IPS-18c (cell line): ENCODE results near the gene GPR162.
A peak's percentile ranks its signal among the peaks of the same experiment; 100 is the strongest.

Experiments used
- H3K4me3 ChIP-seq: 2 replicates; pipeline ENCODE4 v1.7.0; 2013; ENCODE audit warnings: low read depth, mild to moderate bottlenecking, low read length, moderate library complexity; ENCODE audit not compliant: insufficient read depth
- H3K9me3 ChIP-seq: one replicate; pipeline ENCODE4 v1.6.1; 2013; ENCODE audit warnings: mild to moderate bottlenecking, low read length, moderate library complexity; ENCODE audit not compliant: control insufficient read depth, insufficient read depth

The GPR162 gene

DNA sequence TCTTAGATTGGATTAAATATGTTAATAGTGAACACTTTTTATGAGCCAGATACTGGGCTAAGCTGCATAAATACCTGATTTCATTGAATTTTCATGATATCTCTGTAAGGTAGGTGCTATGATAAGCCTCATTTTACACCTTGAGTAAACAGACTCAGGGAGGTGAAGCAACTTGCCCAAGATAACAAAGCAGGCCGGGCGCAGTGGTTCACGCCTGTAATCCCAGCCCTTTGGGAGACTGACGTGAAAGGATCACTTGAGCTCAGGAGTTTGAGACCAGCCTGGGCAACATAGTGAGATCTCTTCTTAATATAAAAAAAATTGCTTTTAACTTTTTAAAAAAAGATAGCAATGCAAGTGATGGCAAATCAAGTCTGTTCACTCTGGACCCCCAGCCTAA lies 20.5 kb downstream of the GPR162 start:
- Histone ChIP-seq H3K9me3 (no peaks in the 10 kb centered on the region), H3K4me3 (no peak overlapping the region)

GRCh38 chr12:6843118-6843902 lies 21.7 kb downstream of the GPR162 start:
- H3K4me3 ChIP-seq = no peak overlapping the region

DNA sequence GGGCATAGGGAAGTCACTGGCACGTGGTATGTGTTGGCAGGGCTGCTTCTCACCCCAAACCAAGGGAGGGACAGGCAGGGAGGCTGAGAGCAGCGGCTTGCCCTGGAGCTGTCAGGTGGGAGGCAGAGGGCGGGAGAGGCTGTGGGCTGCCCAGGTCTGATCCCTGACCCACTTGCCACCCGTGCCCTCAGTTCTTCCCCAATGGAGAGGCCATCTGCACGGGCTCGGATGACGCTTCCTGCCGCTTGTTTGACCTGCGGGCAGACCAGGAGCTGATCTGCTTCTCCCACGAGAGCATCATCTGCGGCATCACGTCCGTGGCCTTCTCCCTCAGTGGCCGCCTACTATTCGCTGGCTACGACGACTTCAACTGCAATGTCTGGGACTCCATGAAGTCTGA lies 23.8 kb downstream of the GPR162 start:
- H3K4me3 ChIP-seq = no peak overlapping the region
- H3K9me3 ChIP-seq = no peaks in the 10 kb centered on the region

More at GRCh38 chr12:6843118-6843902, 21.7 kb downstream of the GPR162 start:
- no peaks in the 10 kb centered on the region for H3K9me3 ChIP-seq

- Histone ChIP-seq H3K9me3 (no peaks in the 10 kb centered on the region), H3K4me3 (no peak overlapping the region)
Measured at GRCh38 chr12:6846316-6846869, 24.8 kb downstream of the GPR162 start.

GRCh38 chr12:6847676-6848075 lies 26.1 kb downstream of the GPR162 start:
- Histone ChIP-seq H3K9me3 (no peaks in the 10 kb centered on the region), H3K4me3 (no peak overlapping the region)

DNA sequence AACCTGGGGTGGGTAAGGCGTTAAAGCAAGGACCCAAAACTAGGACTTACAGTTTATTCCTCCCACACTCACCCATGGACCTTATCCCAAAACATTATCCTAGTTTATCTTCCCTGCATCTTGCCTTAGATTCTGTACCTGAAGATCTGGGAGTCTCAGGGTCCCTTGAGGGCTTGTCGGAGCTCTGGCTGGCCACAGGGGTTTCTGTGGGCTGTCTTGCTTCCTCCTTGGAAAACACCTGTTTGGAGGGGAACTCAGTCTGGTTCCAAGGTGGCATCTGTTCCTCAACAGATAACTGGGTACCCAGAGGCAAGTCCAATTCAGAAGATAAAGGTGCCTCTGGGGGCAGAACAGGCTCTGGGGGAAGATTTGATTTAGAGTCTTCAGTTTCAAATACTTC lies 27.8 kb downstream of the GPR162 start:
- Histone ChIP-seq H3K9me3 (no peaks in the 10 kb centered on the region), H3K4me3 (no peak overlapping the region)

GRCh38 chr12:6849976-6850560 lies 28.4 kb downstream of the GPR162 start:
- Histone ChIP-seq H3K9me3 (no peaks in the 10 kb centered on the region), H3K4me3 (peak overlapping the region; percentile 79)

GRCh38 chr12:6850796-6851152 lies 29.2 kb downstream of the GPR162 start:
- H3K9me3 ChIP-seq = no peaks in the 10 kb centered on the region
- peak overlapping the region; percentile 79 for H3K4me3 ChIP-seq

- H3K9me3 ChIP-seq = no peaks in the 10 kb centered on the region
- H3K4me3 ChIP-seq = peak within 1 kb of the TSS; percentile 79
Measured at GRCh38 chr12:6851153-6851920, 29.7 kb downstream of the GPR162 start, which contains the start of gene CDCA3. TSS of gene CDCA3 (minus strand) at chr12:6851286. CDS start at chr12:6850952, 334 bp downstream.

DNA sequence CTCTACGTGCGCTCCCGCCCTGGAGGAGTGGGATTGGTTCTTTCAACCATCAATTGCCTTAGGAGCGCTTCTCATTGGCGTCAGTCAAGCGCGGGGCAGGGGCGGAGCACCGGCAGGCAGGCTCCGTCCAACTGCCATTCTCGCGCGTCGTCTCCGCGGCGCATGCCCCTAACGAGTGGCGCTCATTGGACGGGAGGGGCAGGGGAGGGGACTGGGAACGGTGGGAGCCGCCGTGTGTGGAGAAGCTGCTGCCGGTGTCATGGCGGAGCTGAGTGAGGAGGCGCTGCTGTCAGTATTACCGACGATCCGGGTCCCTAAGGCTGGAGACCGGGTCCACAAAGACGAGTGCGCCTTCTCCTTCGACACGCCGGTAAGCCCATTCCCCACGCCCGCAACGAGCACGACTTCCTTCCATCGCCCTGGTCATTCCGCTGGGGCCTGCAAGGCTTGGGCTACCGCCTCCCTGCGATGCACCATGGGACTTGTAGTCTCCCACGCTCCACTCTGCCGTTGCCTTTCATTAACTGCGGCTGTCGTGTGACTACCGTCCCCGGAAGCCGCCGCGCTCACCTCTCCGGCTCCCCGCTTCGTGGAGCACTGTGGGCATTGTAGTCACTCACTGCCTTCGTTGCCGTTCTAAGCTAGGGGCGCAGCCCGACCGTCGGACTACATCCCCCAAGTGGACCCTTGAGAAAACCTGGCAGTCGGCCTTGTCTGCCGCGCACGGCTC lies 30.5 kb downstream of the GPR162 start, which contains the start of gene USP5:
Gene USP5, plus strand, starts transcription at position 230 of the 730 bp plus-strand sequence. Its CDS starts 30 bp downstream, at position 260.
- Histone ChIP-seq H3K9me3 (no peaks in the 10 kb centered on the region), H3K4me3 (peak within 1 kb of the TSS; percentile 79)

GRCh38 chr12:6852651-6853354 lies 31.2 kb downstream of the GPR162 start:
- H3K9me3 ChIP-seq = no peaks in the 10 kb centered on the region
- H3K4me3 ChIP-seq = peak overlapping the region; percentile 79

DNA sequence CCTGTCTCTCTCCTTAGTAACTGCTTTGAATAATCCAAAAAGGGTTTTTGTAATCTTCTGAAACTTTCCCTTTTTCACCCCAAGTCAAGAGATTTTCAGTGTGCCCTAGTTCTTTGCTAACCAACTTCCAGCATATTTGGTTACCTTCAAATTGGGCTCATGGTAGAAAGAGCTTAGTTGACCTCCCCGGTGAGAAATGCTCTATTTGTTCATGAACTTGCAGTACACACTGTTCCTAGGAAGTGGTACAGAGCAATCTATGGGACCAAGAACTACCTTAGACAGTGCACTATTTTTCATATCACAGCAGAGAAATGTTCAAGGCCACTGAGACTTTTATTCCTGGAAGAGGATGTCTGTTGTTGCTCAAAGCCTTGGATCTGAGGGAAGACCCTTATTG lies 32.0 kb downstream of the GPR162 start:
- no peak overlapping the region for H3K4me3 ChIP-seq
- H3K9me3 ChIP-seq = no peaks in the 10 kb centered on the region

GRCh38 chr12:6854036-6854435 lies 32.4 kb downstream of the GPR162 start:
- Histone ChIP-seq H3K9me3 (no peaks in the 10 kb centered on the region), H3K4me3 (no peak overlapping the region)

- Histone ChIP-seq H3K4me3 (no peak overlapping the region), H3K9me3 (no peaks in the 10 kb centered on the region)
Measured at GRCh38 chr12:6855322-6855721, 33.7 kb downstream of the GPR162 start.

GRCh38 chr12:6858799-6859198 lies 37.2 kb downstream of the GPR162 start:
- Histone ChIP-seq H3K4me3 (no peak overlapping the region), H3K9me3 (no peaks in the 10 kb centered on the region)

DNA sequence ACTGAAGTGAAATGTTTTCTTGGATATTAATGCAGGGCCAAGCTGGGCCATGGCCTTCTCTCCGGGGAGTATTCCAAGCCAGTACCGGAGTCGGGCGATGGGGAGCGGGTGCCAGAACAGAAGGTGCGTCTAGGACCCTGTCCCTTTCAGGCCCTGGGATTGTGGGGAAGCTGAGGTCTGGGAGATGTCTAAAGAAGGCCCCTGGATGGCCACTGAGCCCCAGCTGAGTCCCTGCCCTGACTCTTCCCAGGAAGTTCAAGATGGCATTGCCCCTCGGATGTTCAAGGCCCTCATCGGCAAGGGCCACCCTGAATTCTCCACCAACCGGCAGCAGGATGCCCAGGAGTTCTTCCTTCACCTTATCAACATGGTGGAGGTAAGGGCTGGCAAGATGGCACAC lies 38.5 kb downstream of the GPR162 start:
- no peaks in the 10 kb centered on the region for H3K9me3 ChIP-seq

More for the DNA sequence above, 38.5 kb downstream of the GPR162 start:
- no peak overlapping the region for H3K4me3 ChIP-seq
